ENCODE results near the gene USP16.

GRCh38 chr21:29080454-29080941 lies 56.0 kb downstream of the USP16 start:
- TF ChIP-seq CTCF (IDR thresholded peaks at IDR 0.05; ENCODE audit: insufficient read depth, low read length) (no peak), GABPA (IDR thresholded peaks at IDR 0.05; ENCODE audit: low read depth) (no peak)

Data from HL-60 (cell line).